ENCODE results near the gene IKZF5. TPM values are rescaled to one million over a fixed set of nuclear protein-coding genes. Genes with fewer than 3 reads are reported as not detected.

Gene IKZF5
- total and polyA plus RNA-seq, 2 experiments from 2014 or later = 6.9 to 10.5 TPM

- Histone ChIP-seq H3K4me1 (ENCODE audit: insufficient read depth) (peaks cover 13% of the 10 kb centered on the region), H3K36me3 (ENCODE audit: insufficient read depth) (no peaks in the 10 kb centered on the region), H4K20me1 (replicated peaks; ENCODE audit: insufficient read depth) (no peaks in the 10 kb centered on the region), H3K27me3 (ENCODE audit: insufficient read depth) (no peaks in the 10 kb centered on the region), H2AFZ (no peak overlapping the region), H3K79me2 (replicated peaks; ENCODE audit: insufficient read depth) (no peaks in the 10 kb centered on the region), H3K9me2 (ENCODE audit: insufficient read depth) (no peaks in the 10 kb centered on the region), H3K4me3 (no peak overlapping the region), H3F3A (replicated peaks; ENCODE audit: low read depth) (no peaks in the 10 kb centered on the region), H3K4me2 (no peak overlapping the region), H3K27ac (ENCODE audit: low read depth) (no peak overlapping the region)
- no peaks in the 10 kb centered on the region for H3K9me3 Mint-ChIP-seq
- TF ChIP-seq CREB1 (CRISPR knock-in tag; IDR thresholded peaks at IDR 0.05; ENCODE audit: low read depth) (no peak), JUNB (IDR thresholded peaks at IDR 0.05; ENCODE audit: unreplicated experiment) (no peak), POLR2AphosphoS5 (IDR thresholded peaks at IDR 0.05; ENCODE audit: low read depth) (no peak), ZNF462 (CRISPR knock-in tag; IDR thresholded peaks at IDR 0.05) (no peak), EZH2 (IDR thresholded peaks at IDR 0.05; ENCODE audit: low read depth, unreplicated experiment) (no peak), ZNF331 (CRISPR knock-in tag; IDR thresholded peaks at IDR 0.05; ENCODE audit: low read depth) (no peak), ETS1 (IDR thresholded peaks at IDR 0.05) (no peak), ZNF114 (CRISPR knock-in tag; IDR thresholded peaks at IDR 0.05) (no peak), STAT1 (IDR thresholded peaks at IDR 0.05; ENCODE audit: unreplicated experiment) (no peak), REST (IDR thresholded peaks at IDR 0.05; ENCODE audit: unreplicated experiment) (no peak), EZH2phosphoT487 (IDR thresholded peaks at IDR 0.05; ENCODE audit: unreplicated experiment) (no peak), NANOG (IDR thresholded peaks at IDR 0.05; ENCODE audit: borderline replicate concordance) (no peak), CTCF (conservative IDR thresholded peaks at IDR 0.05; ENCODE audit: low read depth in 2 of 2) (no peak)
- peaks cover 16% of the 10 kb centered on the region; the same call in 2 of the 3 replicates for H3K4me1 Mint-ChIP-seq
- no peak for DNase-seq (ENCODE audit: low spot score)
- no peaks in the 10 kb centered on the region for H3K27me3 Mint-ChIP-seq (ENCODE audit: insufficient read depth, low read depth, poor library complexity)
- no peak overlapping the region for H3K4me3 Mint-ChIP-seq
- H3K36me3 Mint-ChIP-seq (ENCODE audit: low read depth) = peaks cover 9% of the 10 kb centered on the region; the same call in 1 of the 3 replicates
- no peak overlapping the region for H3K27ac Mint-ChIP-seq
- no peak for ATAC-seq
These were observed 22.5 kb upstream of the IKZF5 start for GRCh38 chr10:123031124-123031523.

Measured in GM23338 (cell line).